GM12892 (cell line): Measurements from ENCODE around the gene WDR45B.

Experiments used
- POLR2A ChIP-seq: IDR thresholded peaks from 2 replicates; pipeline ENCODE4 v1.6.1; 2011; ENCODE audit warnings: low read depth, low read length, control low read depth
- POLR2AphosphoS5 ChIP-seq: IDR thresholded peaks from 2 replicates; pipeline ENCODE4 v1.6.1; 2011; ENCODE audit warnings: low read depth, low read length, control low read depth

GRCh38 chr17:82592289-82592766 is 55.9 kb downstream of the WDR45B start:
- no peak for TF ChIP-seq POLR2A
- TF ChIP-seq POLR2AphosphoS5: no peak
